GM15510 (cell line): ENCODE data around the gene ITGB3BP.
A peak's percentile ranks its signal among the peaks of the same experiment; 100 is the strongest.

Experiments used
- POLR2A ChIP-seq: IDR thresholded peaks from 3 replicates; pipeline ENCODE4 v1.6.1; 2011; ENCODE audit warnings: borderline replicate concordance; ENCODE audit not compliant: insufficient read length; ENCODE audit errors: extremely low read depth

The ITGB3BP gene, protein sequence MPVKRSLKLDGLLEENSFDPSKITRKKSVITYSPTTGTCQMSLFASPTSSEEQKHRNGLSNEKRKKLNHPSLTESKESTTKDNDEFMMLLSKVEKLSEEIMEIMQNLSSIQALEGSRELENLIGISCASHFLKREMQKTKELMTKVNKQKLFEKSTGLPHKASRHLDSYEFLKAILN

DNA sequence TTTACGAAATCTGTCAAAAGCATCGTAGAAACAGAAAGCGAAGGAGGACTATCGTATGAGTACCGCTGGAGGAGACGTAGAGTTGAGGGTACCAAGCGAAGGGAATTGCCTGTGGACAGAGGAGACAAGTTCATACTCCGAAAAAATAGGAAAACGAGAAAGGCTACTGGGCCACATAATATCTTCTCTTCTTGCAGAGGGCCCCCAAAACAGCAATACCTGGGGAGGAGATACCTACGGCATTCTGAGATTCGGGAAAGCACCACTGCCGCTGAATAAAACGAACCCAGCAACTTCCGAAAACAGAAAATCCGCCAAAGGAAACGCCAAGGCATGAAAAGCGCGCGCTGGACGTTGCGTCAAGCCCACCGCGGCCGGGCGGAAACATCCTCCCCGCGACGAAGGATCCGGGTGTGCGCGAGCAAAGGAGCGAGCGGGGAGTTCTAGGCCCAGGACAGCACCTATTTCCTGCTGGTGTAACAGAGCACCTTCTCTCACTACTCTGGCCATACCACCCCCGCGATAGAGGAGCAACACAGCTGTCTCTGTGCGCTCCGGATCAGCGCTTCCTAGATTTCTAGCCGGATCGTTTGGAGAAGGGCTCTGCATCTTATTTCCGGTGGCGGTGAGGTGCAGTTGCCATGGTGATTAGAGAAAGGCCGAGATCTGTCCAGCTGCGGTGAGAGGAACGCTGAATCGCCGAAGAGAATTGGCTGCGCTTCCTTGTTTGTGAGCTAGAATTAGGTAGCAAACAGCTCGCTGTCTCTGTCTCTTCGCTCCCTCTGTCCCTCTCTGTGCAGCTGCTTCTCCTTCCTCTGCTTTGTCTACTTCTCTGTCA, at the start of gene ITGB3BP, which contains the start of gene EFCAB7:
TSS of gene ITGB3BP (minus strand) at position 335 of the 838 bp plus-strand sequence. CDS start at position 243, 92 bp downstream.
TSS of gene EFCAB7 (plus strand) at position 635 of the 838 bp plus-strand sequence. CDS start 2,048 bp downstream, outside the sequence.
- TF ChIP-seq POLR2A, result peak; percentile 55

DNA sequence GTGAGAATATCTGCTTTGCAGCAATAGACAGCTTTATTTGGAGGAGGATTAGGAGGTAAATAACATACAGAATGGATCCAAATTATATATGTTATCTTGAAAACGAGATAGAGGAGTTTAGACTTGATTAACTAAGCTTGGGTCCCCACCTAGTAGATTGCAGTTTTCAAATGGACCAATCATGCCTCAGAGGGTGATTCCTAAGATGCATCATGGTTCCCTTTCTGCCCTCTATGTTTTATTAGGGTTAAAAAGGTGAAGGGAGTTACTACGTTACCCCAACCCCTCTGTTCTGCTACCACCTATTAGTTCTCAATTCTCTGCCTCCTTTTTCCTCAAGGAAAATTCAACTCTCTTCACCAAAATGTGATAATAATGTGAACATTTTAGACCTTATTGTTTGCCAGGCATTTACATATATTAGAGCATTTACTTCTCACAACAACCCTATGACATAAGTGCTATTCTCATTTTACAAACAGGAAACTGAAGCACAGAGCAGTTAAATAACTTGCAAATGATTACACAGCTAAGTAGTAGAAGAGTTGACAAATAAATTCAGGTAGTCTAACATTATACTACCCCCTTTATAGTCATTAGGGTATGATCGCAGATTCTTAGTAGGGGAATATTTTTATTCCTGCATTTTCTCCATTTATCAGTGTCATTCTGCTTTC, 46.8 kb upstream of the ITGB3BP start:
- no peak for TF ChIP-seq POLR2A

DNA sequence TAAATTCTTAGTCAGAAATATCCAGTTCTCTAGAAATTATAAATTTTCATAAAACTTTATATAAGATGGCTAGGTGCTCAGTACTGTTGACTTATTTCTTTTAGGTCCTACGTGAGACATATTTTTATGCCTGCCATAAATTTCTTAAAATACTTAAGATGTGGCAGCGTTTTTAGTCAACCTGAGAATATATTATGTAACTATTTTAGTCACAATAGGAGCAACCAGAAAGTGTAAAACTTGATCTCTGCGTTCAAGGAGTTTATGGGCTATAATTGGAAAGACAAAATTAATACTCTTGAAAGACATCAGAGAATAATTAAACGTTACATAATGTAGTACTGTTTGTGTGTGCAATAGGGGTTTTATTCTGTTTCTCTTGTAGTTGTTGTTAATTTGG, 46.0 kb upstream of the ITGB3BP start:
- TF ChIP-seq POLR2A, result no peak

DNA sequence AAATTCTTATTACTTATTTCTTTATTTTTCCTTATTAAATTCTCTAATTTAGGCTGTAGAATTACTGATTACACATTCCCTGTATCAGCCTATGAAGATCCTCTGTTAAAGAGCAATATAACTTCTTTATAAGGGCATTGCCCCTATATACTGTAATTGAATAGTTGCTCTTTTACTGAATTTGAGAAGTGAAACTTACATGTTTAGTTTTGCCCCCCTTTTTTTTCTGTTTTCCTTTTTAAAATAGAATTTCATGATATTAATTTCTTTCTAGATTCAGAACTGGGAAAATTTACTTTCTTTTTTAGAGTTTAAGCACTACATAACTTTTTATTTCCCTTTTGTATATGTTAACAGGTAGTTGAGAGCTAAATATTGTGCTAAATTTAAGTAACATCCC, 40.7 kb upstream of the ITGB3BP start:
- no peak for TF ChIP-seq POLR2A

DNA sequence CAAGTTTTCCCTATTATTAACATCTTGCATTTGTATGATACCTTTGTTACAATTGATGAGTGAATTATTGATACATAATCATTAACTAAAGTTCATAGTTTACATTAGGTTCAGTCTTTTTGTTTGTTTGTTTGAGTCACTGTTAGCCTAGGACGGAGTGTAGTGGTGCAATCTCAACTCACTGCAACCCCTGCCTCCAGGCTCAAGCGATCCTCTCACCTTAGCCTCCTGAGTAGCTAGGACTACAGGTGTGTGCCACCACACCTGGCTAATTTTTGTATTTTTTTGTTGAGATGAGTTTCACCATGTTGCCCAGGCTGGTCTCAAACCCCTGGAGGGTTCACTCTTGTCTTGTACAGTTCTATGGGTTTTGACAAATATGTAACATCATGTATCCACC, 36.3 kb upstream of the ITGB3BP start:
- no peak for TF ChIP-seq POLR2A

DNA sequence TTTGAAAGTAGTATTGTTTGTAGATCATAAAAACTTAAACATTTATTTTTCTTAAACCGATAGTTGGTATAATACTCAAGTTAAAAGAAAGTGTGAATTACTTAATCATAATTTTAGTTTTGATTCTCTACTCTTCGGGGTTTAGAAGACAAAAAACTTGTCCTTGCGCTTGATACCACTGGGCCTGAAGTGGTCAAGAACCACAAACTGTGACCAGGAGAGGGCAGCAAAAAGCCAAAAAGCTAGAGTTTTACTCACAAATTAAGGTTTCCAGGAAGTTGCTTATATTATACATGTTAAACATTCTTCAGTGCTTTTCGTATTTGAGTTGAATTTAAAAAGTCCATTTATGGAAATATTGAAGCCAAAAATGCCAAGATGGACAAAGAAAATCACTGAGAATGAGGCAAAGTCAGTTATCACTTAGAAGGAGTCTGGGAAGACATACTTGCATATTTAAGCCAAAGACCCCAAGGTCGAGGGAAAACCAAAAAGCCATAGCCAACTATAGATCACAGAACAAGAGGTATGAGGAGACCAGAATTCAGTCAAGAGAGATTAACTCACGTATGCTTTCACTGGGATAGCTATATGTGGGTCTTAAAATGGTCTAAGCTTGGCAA, 34.5 kb upstream of the ITGB3BP start:
- no peak for TF ChIP-seq POLR2A

DNA sequence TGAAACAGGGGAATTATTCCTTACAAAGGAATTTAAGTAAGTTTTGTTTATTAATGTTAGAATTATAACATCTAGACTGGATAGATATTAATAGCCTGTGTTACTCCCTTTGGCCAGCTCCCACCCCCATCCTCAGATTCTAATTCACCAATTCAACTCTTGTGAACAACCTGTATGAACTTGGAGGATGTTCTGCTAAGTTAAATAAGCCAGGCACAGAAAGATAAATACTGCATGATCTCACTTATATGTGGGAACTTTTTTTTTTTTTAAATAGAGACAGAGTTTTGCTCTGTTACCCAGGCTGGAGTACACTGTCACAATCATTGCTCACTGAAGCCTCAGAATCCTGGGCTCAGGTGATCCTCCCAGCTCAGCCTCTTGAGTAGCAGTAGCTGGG, 32.5 kb upstream of the ITGB3BP start:
- TF ChIP-seq POLR2A, result no peak

DNA sequence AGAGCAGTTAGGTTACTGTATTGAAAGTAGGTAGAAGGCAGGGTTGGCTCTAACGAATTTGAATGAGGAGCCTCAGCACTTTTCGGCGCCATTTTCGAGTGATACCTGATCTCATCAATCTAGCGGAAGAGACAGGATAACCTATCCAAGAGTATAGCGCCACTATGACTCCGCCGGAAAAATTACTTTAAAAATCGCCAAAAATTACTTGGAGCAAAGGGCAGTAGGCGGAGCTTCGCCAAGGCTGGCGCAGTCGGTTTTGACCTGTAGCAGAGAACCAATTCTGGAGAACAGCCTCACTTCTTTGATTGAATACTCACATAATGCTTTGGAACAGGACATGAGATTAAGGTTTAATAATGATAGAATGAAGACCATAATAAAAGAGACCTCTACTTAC, 25.9 kb upstream of the ITGB3BP start:
- TF ChIP-seq POLR2A, result no peak

DNA sequence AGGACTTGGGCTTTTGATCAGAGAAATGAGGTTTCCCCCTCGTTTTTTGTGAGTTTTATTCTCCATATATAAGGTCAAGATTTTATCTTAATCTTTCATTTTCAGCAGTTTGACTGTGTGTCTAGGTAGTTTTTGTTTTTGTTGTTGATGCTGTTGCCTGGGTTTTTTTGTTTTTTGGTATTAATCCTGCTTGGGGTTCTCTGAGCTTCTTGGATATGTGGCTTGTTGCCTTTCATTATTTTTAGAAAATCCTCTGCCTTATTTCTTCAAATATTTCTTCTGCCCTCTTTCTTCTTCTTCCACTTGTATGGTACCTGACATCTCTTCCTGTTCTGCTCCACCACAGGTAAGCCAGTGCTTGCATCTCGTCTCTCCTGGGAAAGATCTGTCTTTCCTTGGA, 25.3 kb upstream of the ITGB3BP start:
- no peak for TF ChIP-seq POLR2A

DNA sequence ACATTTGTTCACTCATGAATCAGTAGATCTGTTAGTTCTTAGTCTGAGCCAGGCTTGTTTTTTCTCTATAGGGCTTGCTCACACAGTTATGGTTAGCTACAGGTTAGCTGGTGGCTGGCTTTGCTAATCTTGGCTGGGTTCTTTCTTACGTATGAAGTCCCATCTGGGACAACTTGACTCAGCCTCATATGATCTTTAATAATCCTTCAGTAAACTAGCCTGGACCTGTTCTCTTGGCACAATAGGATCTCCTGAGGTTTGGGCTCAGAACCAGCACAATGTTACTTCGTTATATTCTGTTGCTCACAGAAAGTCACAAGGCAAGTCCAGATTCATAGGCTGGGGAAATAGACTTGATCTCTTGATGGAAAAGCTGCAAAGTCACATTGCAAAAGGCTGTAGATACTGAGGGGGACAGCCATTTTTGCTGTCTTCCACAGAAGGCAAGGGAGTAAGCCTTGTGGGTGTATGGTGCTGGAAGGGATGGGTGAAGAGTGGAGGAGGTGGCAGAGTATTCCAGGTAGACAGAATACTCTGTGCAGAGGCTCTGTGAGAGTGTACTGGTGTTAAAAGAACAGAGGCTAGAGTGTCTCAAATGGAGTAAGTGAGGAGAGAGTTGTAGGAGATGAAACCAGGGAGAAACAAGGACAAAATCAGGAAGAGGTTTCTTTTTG, 24.7 kb upstream of the ITGB3BP start:
- no peak for TF ChIP-seq POLR2A

DNA sequence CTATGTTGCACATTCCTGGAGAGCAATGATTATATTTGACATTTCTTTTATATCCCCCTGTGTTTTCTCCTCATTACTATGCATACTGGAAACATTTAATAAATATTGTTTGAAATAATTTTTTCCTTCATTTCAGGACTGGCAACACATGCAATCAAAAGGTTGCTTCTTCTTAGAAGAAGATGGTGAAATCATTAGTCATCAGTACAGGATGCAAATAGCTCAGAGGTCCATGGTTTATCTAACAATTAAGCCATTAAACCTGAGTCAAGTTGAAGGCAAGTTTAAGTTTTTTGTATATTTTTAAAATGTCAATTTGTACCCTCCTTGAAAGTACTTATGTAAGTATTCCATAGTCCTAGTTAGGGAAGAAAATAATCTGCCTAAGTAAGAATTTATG, 22.8 kb upstream of the ITGB3BP start:
- no peak for TF ChIP-seq POLR2A

DNA sequence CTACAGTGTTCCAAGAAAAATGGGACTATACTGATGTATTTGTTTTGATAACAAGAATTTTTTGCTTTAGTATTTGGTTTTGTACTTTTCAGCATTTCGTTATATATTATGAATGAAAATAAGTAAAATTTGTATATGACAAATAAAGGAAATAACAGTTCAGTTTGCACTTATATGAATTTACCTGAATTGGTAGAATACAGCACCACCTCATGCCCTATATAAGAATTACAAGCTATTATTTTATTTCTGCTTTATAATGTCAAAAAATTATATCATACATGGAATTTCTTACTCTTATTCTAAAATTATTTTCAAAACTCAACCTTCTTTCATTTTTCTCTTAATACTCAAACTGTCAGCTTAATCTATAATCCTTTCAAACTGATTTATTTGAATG, 14.9 kb upstream of the ITGB3BP start:
- TF ChIP-seq POLR2A, result no peak

DNA sequence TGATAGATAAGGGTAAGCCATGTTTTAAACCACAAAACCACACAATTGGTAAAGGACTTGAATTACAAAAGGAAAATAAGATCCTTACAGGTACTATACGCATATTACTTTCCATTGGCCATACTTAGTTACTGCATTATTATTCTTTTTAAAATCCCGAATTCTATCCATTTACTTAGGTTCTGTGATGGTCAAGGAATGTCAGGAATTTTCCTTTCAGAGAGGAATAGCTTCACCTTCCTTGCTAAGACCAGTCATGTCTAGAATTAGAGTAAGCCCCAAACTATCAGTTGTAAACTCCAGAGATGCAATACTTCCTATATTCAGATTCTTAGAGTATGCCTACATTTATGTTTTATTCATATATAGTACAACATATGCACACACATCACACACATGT, 14.0 kb upstream of the ITGB3BP start:
- no peak for TF ChIP-seq POLR2A

DNA sequence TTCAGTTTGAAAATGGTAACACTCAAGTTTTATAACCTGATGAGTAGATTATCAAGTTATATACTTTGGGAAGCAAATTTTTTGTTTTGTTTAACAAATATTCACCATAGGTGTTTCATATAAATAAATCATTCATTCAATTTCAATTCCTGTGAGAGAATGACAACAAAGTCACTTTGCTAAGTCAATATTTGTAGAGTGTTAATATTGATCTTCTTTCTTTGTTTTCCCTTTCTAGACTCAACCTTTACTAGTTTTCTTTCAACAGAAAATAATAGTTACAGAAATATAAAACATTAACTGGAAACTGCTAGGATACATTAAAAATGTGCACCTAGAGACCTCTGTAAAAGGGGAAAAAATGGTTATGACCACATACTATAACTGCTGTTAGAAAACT, 11.4 kb upstream of the ITGB3BP start:
- TF ChIP-seq POLR2A, result no peak
